Skeletal muscle cell (primary cell): ENCODE data around the gene THEM5.
"Not testable (repeated sequence)": the region's sequence is repeated elsewhere in the genome, so short reads cannot be mapped to it uniquely, and the experiment has no call there.

Experiments used
- DNase-seq: peaks from one replicate; pipeline ENCODE4 v3.0.0-alpha.2; 2010; ENCODE audit warnings: low read depth
- H3K4me3 ChIP-seq: 2 replicates; pipeline ENCODE4 v1.5.1; 2011; ENCODE audit warnings: low read depth, mild to moderate bottlenecking, control low read depth, low read length, moderate library complexity

THEM5 gene, protein sequence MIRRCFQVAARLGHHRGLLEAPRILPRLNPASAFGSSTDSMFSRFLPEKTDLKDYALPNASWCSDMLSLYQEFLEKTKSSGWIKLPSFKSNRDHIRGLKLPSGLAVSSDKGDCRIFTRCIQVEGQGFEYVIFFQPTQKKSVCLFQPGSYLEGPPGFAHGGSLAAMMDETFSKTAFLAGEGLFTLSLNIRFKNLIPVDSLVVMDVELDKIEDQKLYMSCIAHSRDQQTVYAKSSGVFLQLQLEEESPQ

DNA sequence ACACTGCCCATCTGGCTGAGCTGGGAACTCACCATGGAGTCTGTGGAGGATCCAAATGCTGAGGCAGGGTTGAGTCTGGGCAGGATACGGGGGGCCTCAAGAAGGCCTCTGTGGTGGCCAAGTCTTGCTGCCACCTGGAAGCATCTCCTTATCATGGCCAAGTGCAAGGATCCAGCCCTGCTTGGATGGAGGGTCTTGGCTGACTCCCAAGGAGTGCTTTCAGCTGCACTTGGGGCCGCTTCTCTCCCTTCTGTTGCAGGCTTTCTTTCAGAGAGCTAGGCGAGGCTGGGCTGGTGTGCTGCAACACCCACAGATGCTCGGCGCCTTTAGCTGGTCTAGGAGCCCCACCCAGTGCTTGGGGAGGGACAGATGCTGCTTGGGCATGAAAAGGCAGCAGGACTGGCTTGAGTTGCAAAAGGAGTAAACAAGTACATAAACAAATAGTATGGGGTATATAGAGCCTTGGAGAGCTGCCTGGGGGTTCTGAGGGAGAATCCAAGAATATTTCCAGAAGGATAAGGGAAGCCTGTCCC, at the start of gene THEM5:
Gene THEM5, minus strand, starts transcription at position 302 of the 533 bp plus-strand sequence. Its CDS starts 147 bp downstream, at position 155.
- DNase-seq = no peak
- H3K4me3 ChIP-seq = no peak within 1 kb of the TSS

DNA sequence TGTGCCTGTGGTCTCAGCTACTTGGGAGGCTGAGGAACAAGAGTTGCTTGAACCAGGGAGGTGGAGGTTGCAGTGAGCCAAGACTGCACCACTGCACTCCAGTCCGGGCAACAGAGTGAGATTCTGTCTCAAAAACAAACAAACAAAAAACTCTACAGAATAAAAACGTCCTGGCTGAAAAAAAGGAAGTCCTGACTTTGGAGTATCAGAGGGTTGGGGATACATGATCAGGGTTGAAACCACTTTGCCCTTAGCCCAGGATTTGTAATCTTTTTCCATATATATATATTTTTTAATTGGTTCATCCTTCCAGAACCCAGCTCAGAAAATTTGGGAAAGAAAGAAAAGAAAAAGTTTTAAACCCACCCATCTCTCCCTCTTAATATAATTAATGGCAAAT, 49.3 kb upstream of the THEM5 start:
- DNase-seq = no peak

DNA sequence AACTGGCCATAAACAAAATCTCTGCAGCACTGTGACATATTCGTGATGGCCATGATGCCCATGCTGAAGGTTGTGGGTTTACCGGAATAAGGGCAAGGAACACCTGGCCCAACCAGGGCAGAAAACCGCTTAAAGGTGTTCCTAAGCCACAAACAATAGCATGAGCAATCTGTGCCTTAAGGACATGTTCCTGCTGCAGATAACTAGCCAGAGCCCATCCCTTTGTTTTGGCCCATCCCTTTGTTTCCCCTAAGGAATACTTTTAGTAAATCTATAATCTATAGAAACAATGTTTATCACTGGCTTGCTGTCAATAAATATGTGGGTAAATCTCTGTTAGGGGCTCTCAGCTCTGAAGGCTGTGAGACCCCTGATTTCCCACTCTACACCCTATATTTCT, 47.3 kb upstream of the THEM5 start:
- not testable (repeated sequence) for DNase-seq, H3K4me3 ChIP-seq

More for the DNA sequence above, 49.3 kb upstream of the THEM5 start:
- H3K4me3 ChIP-seq = no peak overlapping the region

DNA sequence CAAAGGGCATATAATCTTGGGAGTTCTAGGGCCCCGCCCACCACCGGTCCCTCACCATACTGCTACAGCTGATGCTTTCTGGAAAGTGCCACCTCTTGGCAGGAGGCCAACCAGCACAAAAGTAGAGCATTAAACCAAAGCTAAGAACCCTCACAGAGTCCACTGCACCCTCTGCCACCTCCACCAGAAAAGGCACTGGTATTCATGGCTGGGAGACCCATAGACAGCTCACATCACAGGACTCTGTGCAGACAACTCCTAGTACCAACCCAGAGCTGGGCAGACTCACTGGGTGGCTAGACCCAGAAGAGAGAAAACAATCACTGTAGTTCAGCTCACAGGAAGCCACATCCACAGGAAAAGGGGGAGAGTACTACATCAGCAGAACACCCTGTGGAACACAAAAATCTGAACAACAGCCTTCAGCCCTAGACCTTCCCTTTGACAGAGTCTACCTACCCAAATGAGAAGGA, 45.0 kb upstream of the THEM5 start:
- no peak for DNase-seq
- no peak overlapping the region for H3K4me3 ChIP-seq

DNA sequence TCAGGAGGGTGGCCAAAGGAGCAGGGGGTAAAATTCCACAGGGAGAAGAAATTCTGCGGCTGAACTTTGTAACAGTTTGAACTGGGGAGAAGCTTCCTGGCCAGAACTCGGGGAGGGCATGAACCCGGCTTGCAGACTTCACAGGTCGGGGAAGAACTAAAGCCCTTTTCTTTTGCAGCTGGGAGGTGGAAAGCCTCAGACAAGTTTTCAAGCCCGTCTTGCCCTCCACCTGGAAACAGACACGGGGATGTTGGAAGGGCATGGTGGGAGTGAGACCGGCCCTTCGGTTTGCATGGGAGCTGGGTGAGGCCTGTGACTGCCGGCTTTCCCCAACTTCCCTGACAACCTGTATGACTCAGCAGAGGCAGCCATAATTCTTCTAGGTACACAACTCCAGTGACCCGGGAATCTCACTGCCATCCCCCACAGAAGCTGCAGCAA, 44.5 kb upstream of the THEM5 start:
- DNase-seq = no peak
- no peak overlapping the region for H3K4me3 ChIP-seq

DNA sequence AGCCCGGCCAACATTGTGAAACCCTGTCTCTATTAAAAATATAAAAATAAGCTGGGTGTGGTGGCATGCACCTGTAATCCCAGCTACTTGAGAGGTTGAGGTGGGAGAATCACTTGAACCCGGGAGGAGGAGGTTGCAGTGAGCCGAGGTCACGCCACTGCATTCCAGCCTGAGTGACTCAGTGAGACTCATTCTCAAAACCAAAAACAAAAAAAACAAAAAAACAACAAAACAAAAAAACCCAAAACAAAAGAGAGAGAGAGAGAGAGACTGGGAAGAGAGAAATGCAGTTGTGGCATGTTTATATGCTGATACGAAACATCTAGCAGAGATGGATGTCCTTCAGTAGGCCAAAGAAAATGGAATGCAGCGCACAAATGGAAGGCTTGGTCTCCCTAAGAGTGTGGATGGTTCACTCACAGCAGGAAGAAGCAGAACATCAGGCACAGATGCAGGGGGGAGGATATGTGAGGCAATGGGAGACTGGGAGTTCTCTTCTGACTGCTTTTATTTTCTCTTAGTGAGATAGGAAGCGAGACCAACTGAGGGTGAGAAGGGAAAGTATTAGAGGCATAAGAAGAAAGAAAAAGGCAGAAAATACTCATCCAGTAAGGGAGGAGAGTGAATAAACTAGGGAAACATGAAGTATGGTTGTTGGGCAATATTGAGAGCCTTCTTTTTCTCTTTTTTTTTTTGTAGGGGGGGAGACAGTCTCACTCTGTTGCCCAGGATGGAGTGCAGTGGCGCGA, 39.8 kb upstream of the THEM5 start:
- H3K4me3 ChIP-seq = no peak overlapping the region
- no peak for DNase-seq

DNA sequence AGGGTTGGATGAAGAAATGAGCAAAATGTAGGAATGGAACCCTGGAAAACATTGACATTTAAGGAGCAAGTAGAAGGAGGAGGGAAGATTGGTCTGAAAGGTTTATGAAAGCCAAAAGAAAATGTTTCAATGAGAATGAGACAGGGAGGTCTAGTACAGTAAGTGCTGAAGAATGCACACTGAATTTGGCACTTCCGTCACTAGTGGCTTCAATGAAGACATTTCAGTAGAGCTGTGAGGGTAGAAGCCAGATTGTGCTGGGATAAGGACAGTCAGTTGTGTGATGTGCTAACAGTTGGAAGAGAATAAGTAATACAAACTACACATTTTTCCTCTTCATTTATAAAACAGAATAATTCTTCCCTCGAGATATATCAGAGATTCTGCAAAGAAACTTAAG, 38.7 kb upstream of the THEM5 start:
- no peak for DNase-seq

DNA sequence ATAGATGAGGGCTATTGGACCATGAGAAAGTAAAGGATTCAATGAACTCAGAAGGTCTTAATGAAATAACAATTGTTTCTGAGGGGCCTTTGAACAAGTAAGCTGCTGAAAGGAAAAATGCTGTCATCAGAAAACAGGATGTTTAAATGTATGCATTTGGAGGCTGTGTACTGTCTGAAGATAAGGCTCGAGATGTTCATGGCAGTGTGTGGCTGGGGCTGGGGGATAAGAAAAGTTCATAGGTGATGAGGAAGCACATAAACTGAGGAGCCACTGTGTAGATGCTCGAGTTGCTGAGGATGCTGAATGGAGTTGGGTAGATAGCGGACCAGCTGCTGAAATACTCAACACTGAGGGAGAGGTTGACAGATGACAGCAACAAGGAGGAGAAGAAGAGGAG, 38.0 kb upstream of the THEM5 start:
- no peak overlapping the region for H3K4me3 ChIP-seq
- DNase-seq = no peak

More for the DNA sequence above, 38.7 kb upstream of the THEM5 start:
- no peak overlapping the region for H3K4me3 ChIP-seq

DNA sequence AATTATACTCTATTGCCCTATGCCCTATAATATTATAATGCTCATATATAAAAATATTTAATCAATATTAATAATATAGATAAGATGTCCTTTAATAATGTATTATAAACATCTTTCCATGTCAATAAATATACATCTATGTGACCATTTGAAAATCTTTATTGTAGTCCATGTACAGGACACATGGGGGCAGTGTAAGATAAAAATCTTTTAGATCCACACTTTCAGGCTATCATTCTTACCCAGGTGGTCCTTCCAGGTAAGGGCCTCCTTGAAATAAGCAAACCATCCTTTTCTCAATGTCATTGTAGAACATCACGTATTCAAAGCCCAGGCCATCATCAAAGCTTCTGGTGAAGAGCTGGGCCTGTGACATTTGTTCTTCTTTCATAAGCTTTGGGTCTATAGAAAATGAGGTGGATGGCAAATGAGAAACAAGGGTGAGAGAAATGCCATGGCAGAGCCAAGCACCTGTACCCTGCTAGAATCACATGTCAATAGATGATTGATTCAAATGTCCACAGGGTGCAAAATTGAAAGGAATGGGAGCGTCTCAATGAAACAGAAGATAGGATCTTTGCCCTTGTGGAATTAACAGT, 35.6 kb upstream of the THEM5 start:
- DNase-seq = no peak
- H3K4me3 ChIP-seq = no peak overlapping the region

DNA sequence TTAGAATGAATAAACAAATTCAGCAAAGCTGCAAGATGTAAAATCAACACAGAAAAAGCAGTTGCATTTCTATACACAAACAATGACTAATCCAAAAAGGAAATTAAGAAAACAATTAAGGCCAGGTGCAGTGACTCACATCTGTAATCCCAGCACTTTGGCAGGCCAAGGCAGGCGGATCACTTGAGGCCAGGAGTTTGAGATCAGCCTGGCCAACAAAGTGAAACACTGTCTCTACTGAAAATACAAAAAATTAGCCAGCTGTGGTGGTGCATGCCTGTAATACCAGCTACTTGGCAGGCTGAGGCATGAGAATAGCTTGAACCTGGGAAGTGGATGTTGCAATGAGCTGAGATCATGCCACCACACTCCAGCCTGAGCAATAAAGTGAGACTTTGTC, 33.5 kb upstream of the THEM5 start:
- DNase-seq = peak; percentile 25

DNA sequence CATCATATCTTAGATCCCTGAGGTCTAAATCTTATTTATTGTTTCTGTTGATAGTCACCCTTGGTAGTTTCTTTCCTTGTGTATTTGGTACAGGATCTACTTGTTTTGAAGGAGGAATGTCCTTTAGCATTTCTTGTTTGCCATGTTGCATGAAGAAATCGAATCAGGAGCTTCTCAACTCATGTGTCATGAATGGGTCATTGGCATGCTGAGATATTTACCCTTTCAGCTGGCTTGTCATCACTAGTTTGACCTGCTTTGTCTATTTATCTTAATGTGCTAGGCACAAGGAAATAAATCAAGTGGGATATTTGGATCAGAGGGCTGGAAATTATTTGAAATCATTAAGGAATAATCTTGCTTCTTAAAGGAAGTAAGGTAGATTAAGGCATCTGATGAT, 32.0 kb upstream of the THEM5 start:
- DNase-seq = no peak
- H3K4me3 ChIP-seq = no peak overlapping the region

More for the DNA sequence above, 33.5 kb upstream of the THEM5 start:
- no peak overlapping the region for H3K4me3 ChIP-seq

DNA sequence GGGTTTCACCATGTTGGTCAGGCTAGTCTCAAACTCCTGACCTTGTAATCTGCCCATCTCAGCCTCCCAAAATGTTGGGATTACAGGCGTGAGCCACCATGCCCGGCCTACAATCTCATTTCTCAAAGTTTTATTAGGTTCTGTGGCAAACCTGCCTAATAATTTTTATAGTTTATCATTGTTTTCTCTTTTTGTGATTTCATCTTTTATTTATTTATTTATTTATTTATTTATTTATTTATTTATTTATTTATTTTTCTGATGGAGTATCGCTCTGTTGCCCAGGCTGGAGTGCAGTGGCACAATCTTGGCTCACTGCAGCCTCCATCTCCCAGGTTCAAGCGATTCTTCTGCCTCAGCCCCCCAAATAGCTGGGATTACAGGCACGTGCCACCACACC, 31.4 kb upstream of the THEM5 start:
- H3K4me3 ChIP-seq, DNase-seq: not testable (repeated sequence)

DNA sequence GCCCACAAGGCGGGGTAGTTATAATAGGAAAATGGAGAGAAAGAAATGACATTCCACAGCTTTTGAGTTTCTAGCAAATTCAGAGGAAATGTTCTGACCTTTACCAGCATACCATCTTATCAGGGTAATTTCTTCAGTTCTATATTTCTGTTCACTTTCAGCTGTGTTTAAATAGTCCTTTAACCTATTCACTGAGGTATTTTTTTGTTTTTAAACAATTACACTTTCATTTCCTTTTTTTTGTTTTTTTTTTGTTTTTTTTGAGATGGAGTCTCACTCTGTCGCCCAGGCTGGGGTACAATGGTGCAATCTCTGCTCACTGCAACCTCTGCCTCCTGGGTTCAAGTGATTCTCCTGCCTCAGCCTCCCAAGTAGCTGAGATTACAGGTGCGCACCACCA, 30.9 kb upstream of the THEM5 start:
- DNase-seq = not testable (repeated sequence)

DNA sequence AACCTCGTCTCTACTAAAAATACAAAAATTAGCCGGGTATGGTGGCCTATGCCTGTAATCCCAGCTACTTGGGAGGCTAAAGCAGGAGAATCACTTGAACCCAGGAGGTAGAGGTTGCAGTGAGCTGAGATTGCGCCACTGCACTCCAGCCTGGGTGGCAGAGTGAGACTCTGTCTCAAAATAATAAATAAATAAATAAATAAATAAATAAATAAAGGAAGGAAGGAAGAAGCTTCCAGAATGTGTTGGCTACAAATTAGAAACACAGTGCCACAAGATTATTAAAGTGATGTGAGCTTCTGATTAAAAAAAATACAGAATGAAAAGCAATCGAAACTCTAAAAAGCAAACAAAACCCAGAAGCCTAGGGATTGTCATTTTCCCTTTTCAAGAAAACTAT, 30.4 kb upstream of the THEM5 start:
- not testable (repeated sequence) for DNase-seq, H3K4me3 ChIP-seq

More for the DNA sequence above, 30.9 kb upstream of the THEM5 start:
- H3K4me3 ChIP-seq = not testable (repeated sequence)

DNA sequence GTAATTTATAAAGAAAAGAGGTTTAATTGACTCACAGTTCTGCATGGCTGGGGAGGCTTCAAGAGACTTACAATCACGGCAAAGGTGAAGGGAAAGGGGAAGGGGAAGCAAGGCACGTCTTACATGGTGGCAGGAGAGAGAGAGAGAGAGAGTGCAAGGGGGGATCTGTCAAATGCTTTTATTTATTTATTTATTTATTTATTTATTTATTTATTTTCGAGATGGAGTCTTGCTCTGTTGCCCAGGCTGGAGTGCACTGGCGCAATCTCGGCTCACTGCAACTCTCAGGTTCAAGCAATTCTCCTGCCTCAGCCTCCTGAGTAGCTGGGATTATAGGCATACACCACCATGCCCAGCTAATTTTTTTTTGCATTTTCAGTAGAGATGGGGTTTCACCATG, 29.4 kb upstream of the THEM5 start:
- not testable (repeated sequence) for DNase-seq, H3K4me3 ChIP-seq

DNA sequence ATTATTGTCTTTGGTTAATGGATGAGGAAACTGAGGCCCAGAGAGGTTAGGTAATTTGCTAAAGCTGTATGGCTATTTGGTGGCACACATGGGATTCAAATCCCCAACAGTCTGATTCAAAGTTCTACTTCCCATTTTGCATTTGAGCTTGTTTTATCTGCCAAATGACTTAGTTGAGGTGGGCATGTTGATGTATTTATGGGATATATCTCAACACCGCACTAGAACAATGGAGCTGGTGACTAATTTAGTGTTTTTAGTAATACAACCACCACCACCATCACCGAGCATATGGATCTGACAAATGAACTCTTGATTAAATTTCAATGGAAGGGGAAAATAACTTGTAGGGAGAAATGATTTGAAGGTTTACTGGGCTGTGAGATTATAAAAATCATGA, 29.0 kb upstream of the THEM5 start:
- no peak for DNase-seq
- H3K4me3 ChIP-seq = no peak overlapping the region

DNA sequence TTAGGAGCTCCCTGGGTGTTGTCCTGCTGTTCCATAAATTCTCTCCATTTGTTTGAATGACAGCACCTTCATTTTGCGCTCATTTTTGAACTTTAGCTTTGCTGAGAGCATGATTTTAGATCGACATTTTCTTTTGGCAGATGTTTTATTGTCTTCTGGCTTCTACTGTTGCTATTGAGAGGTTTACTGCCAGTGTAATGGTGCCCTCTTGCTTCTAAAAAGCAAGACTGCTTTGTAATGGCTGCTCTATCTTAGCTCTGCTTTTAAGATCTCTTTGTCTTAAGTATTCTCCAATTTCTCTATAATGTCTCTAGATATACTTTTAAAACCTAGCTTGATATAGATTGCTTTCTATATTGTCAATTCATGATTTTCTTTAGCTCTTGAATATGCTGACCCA, 28.0 kb upstream of the THEM5 start:
- H3K4me3 ChIP-seq = no peak overlapping the region
- DNase-seq = no peak

DNA sequence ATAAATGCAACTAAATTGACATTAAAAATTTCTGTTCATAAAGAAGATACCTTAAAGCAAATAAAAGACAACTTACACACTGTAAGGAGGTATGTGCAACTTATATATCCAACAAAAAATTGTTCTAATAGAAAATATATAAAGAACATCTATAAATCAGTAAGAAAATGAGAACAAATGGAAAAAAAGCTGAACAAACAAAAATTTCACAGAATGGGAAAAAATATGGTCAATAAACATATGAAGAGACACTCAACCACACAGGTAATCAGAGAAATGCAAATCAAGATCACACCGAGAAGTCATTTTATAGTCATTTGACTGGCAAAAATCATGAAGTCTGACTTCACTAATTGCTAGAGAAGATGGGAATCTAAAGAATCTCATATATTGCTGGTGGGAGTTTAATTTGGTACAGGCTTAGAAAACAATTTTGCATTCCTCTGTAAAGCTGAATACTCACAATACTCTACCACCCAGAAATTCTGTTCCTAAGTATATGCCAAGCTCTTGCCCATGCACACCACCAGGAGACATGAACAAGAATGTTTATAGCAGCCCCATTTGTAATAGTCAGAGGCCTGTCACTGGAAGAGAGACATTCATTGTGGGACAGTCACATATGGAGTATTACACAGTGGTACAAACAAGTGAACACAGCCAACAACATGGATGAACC, 22.0 kb upstream of the THEM5 start:
- no peak overlapping the region for H3K4me3 ChIP-seq
- no peak for DNase-seq

DNA sequence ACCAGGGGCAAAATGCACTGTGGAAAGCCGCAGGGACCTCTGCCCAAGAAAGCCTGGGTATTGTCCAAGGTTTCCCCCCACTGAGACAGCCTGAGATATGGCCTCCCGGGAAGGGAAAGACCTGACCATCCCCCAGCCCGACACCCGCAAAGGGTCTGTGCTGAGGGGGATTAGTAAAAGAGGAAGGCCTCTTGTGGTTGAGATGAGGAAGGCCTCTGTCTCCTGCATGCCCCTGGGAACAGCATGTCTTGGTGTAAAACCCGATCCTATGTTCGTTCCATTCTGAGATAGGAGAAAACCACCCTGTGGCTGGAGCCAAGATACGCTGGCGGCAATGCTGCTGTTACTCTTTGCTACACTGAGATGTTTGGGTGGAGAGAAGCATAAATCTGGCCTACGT, 19.3 kb upstream of the THEM5 start:
- not testable (repeated sequence) for H3K4me3 ChIP-seq, DNase-seq
